Skeletal muscle tissue (tissue), 4 donors: ENCODE results near the gene APBB2. TPM values are rescaled to one million over a fixed set of nuclear protein-coding genes. Genes with fewer than 3 reads are reported as not detected.

ENCODE experiments used
- H3K27ac ChIP-seq: one replicate; pipeline ENCODE4 v1.7.0; 2013; ENCODE audit warnings: mild to moderate bottlenecking, low read depth, low read length, inconsistent platforms
- H3K27me3 ChIP-seq, 3 donors: one replicate each; pipeline ENCODE4 v1.7.0; 2013; ENCODE audit warnings: low read length in 3 of 3; ENCODE audit not compliant: control insufficient read depth in 3 of 3, insufficient read depth in 3 of 3
- H3K36me3 ChIP-seq, 3 donors: one replicate each; pipeline ENCODE4 v1.7.0; 2013; ENCODE audit warnings: low read length in 3 of 3; ENCODE audit not compliant: control insufficient read depth in 3 of 3, insufficient read depth in 3 of 3
- H3K4me1 ChIP-seq, 3 donors: one replicate each; pipeline ENCODE4 v1.7.0; 2013; ENCODE audit warnings: low read length in 3 of 3, mild to moderate bottlenecking in 3 of 3; ENCODE audit not compliant: control insufficient read depth in 3 of 3, insufficient read depth in 3 of 3
- H3K4me3 ChIP-seq, 3 donors: one replicate each; pipeline ENCODE4 v1.7.0; 2013; ENCODE audit warnings: low read length in 3 of 3
- H3K9ac ChIP-seq, 3 donors: one replicate each; pipeline ENCODE4 v1.7.0; 2013; ENCODE audit warnings: low read length in 3 of 3, mild to moderate bottlenecking in 3 of 3, moderate library complexity in 2 of 3, low read depth in 1 of 3
- H3K9me3 ChIP-seq, 3 donors: one replicate each; pipeline ENCODE4 v1.7.0; 2013; ENCODE audit warnings: low read length in 3 of 3; ENCODE audit not compliant: control insufficient read depth in 3 of 3
- total RNA-seq: library from RNA; depleted of rRNA; stranded (reverse); fragments of >200 nt; gene quantifications from one replicate; pipeline ENCODE4 v1.2.3, GENCODE V29; 2014
- donor health status: Osteomylitis.

The APBB2 gene
- total RNA-seq, 1 donor from 2014 or later = 41.2 TPM

- Histone ChIP-seq H3K36me3 (no peaks in the 10 kb centered on the region), H3K27me3 (peaks cover 0 to 9% (median 0%) of the 10 kb centered on the region in 3 donors), H3K9ac (peak overlapping the region in 1 of 3 donors; percentile 63), H3K9me3 (no peaks in the 10 kb centered on the region), H3K4me1 (peaks cover 28 to 48% (median 32%) of the 10 kb centered on the region in 3 donors), H3K4me3 (peak overlapping the region; percentile 20 to 33 (median 31)), H3K27ac (no peak overlapping the region)
Observed at GRCh38 chr4:41209187-41209586, 5.2 kb downstream of the APBB2 start.

DNA sequence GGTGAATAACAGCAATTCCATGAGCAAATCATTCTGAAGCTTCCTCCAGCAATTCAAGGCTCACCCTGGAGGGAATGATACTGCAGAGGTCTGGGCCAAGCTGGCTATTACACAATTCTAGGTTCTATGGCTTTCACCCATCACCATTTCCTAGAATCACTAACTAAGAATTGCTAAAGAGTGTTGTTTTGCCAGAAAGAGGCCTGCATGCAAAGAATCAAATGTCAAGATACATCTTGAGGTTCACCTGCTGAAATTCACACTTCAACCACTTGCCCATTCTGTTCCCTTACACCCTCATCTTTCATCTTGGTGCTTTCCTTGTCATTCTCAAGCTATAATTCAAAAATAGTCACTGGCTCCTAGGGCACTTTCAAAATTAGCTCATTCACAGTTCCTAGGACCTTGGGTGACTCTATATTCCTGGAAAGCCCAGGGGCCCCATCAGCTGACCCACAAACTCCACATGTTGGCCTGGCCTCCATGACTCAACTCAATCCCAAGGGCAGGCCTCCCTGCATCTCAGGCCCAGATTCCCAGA, 7.0 kb downstream of the APBB2 start:
- Histone ChIP-seq H3K27me3 (peaks cover 0 to 9% (median 0%) of the 10 kb centered on the region in 3 donors), H3K27ac (no peak overlapping the region)

DNA sequence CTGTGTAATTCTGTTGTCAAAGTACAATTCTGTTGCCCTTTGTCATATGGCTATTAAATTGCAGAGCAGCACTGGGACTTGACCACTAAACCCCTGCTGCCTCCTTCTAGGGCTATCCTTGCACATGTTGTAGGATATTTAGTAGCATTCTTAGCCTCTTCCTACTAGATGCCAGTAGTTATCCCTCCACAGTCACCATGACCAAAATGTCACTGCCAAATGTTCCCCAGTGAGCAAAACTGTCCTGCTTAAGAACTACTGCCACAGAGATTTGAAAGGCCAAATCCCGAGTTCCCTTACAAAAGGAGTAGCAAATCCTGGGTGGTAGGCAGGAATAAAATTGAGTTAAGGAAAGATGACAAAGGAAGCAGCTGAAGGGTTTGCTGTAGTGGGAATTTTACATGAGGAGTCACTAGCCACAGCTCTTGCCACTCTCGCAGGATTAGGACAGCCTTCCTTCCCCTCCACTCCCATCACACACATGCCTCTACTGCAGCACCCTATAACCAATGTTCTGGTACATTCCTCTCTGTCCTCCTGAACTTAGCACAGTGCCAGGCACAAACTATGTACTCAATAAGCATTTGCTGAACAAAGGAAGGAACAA, 8.4 kb downstream of the APBB2 start:
- H3K4me3 ChIP-seq = no peak overlapping the region
- H3K27ac ChIP-seq = no peak overlapping the region
- peaks cover 0 to 5% (median 0%) of the 10 kb centered on the region in 3 donors for H3K27me3 ChIP-seq
- H3K9ac ChIP-seq = no peak overlapping the region
- no peaks in the 10 kb centered on the region for H3K9me3 ChIP-seq
- H3K4me1 ChIP-seq = peaks cover 23 to 30% (median 23%) of the 10 kb centered on the region in 3 donors
- H3K36me3 ChIP-seq = no peaks in the 10 kb centered on the region

More for the DNA sequence above, 7.0 kb downstream of the APBB2 start:
- Histone ChIP-seq H3K9me3 (no peaks in the 10 kb centered on the region), H3K9ac (no peak overlapping the region), H3K36me3 (no peaks in the 10 kb centered on the region), H3K4me1 (peaks cover 25 to 34% (median 26%) of the 10 kb centered on the region in 3 donors), H3K4me3 (no peak overlapping the region)

GRCh38 chr4:41205130-41205529, 9.2 kb downstream of the APBB2 start:
- Histone ChIP-seq H3K36me3 (no peaks in the 10 kb centered on the region), H3K27me3 (peaks cover 0 to 5% (median 0%) of the 10 kb centered on the region in 3 donors), H3K9ac (no peak overlapping the region), H3K27ac (no peak overlapping the region), H3K4me1 (peaks cover 23 to 30% (median 23%) of the 10 kb centered on the region in 3 donors), H3K9me3 (no peaks in the 10 kb centered on the region), H3K4me3 (no peak overlapping the region)

DNA sequence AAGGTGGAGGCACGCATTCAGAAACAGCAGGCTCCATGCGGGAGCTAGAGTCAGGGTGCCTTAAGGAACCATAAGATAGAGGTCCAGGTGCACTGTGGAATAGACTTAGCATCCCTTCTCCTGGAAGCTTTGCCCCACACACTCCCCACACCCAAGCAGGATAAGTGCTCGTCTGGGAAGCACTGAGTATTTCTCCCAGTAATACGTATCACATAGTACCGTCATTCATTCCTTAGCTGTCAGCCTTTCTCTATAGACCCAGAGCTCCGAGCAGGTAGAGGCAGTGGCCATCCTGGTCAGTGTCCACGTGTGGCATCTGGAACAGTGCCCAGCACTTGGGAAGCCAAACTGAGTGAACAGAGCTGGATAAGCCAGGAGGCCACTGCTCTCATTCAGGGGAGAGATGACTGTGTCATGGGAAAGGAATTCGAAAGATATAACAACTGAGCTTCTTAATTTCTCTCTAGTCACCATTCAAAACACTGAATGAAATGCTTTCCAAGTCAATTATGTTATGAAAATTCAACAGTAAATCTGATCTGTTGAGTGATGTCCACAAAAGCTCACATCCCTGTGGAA, 9.9 kb downstream of the APBB2 start:
- Histone ChIP-seq H3K36me3 (no peaks in the 10 kb centered on the region), H3K27ac (no peak overlapping the region), H3K9ac (no peak overlapping the region), H3K4me3 (no peak overlapping the region), H3K4me1 (peaks cover 21 to 30% (median 23%) of the 10 kb centered on the region in 3 donors), H3K9me3 (no peaks in the 10 kb centered on the region), H3K27me3 (no peaks in the 10 kb centered on the region)

DNA sequence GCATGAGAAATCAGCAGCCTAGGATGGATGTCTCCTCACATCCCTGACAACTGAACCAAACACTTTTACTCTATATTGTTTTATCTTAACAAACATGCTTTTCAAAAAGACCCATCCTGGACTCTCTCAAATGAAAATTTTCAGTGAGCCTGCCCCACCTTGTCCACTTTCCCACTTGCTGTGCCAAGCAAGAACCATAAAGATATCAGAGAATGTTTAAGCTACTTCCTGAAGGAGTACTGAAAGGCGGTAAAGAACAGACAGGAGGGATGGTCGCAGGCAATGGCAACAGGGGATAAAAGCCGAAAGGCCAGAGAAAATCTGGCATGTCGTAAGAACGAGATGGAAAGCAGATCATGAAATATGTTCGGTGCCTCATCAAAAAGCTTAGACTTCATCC, 10.5 kb downstream of the APBB2 start:
- H3K4me3 ChIP-seq = no peak overlapping the region
- H3K9me3 ChIP-seq = no peaks in the 10 kb centered on the region
- H3K36me3 ChIP-seq = no peaks in the 10 kb centered on the region
- H3K4me1 ChIP-seq = peaks cover 21 to 30% (median 23%) of the 10 kb centered on the region in 3 donors
- H3K27me3 ChIP-seq = no peaks in the 10 kb centered on the region
- H3K9ac ChIP-seq = no peak overlapping the region
- no peak overlapping the region for H3K27ac ChIP-seq

GRCh38 chr4:41202820-41203568, 11.3 kb downstream of the APBB2 start:
- H3K27me3 ChIP-seq = no peaks in the 10 kb centered on the region
- peaks cover 23 to 30% (median 23%) of the 10 kb centered on the region in 3 donors for H3K4me1 ChIP-seq
- no peak overlapping the region for H3K27ac ChIP-seq
- no peak overlapping the region for H3K9ac ChIP-seq
- no peaks in the 10 kb centered on the region for H3K9me3 ChIP-seq
- no peak overlapping the region for H3K4me3 ChIP-seq
- no peaks in the 10 kb centered on the region for H3K36me3 ChIP-seq

DNA sequence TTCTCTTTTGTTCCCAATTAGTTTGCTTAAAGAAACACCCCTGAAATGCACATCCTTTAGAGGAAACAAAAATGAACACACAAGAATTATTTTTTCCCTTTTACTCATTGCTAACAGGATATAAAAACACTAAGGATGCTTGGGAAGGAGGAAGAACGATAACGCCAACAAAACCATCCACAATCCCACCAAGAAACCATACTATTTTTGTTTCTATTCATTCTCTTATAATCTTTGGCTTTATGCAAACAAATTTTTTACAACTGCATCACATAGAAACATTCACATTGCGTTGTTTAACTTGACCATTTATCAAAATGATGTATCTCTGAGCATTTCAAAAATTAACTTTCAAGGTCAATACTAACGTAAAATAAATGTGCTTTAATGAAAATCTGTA, 12.0 kb downstream of the APBB2 start:
- H3K27ac ChIP-seq = no peak overlapping the region
- H3K27me3 ChIP-seq = no peaks in the 10 kb centered on the region
- no peak overlapping the region for H3K4me3 ChIP-seq
- H3K9me3 ChIP-seq = no peaks in the 10 kb centered on the region
- H3K36me3 ChIP-seq = no peaks in the 10 kb centered on the region
- peaks cover 20 to 28% (median 23%) of the 10 kb centered on the region in 3 donors for H3K4me1 ChIP-seq
- no peak overlapping the region for H3K9ac ChIP-seq

- Histone ChIP-seq H3K36me3 (no peaks in the 10 kb centered on the region), H3K9me3 (no peaks in the 10 kb centered on the region), H3K27me3 (no peaks in the 10 kb centered on the region), H3K4me1 (peaks cover 16 to 17% (median 16%) of the 10 kb centered on the region in 3 donors), H3K9ac (no peak overlapping the region), H3K27ac (no peak overlapping the region), H3K4me3 (no peak overlapping the region)
Observed at GRCh38 chr4:41200486-41201017, 13.8 kb downstream of the APBB2 start.
